ENCODE results near the gene ZNF22.
"Not testable (repeated sequence)": the region's sequence is repeated elsewhere in the genome, so short reads cannot be mapped to it uniquely, and the experiment has no call there.

The ZNF22 gene

GRCh38 chr10:45005284-45005683 is 4.6 kb downstream of the ZNF22 start:
- no peak for DNase-seq (ENCODE audit: low read depth)
- H3K4me3 ChIP-seq (replicated peaks; ENCODE audit: low read depth, low read length): no peak overlapping the region
- no peak for TF ChIP-seq CTCF (IDR thresholded peaks at IDR 0.05; ENCODE audit: low read length, missing control alignments)

GRCh38 chr10:45006276-45007030 is 5.7 kb downstream of the ZNF22 start:
- no peak overlapping the region for H3K4me3 ChIP-seq (replicated peaks; ENCODE audit: low read depth, low read length)
- DNase-seq (ENCODE audit: low read depth): no peak
- TF ChIP-seq CTCF (IDR thresholded peaks at IDR 0.05; ENCODE audit: low read length, missing control alignments): no peak

- H3K4me3 ChIP-seq (replicated peaks; ENCODE audit: low read depth, low read length): no peak overlapping the region
- peak; percentile 94 for DNase-seq (ENCODE audit: low read depth)
- TF ChIP-seq CTCF (IDR thresholded peaks at IDR 0.05; ENCODE audit: low read length, missing control alignments): peak; percentile 82
Observed at GRCh38 chr10:45008524-45009161, 7.9 kb downstream of the ZNF22 start.

- not testable (repeated sequence) for DNase-seq (ENCODE audit: low read depth)
Observed at GRCh38 chr10:45014557-45014956, 13.8 kb downstream of the ZNF22 start.

GRCh38 chr10:45015590-45015989 is 14.9 kb downstream of the ZNF22 start:
- no peak overlapping the region for H3K4me3 ChIP-seq (replicated peaks; ENCODE audit: low read depth, low read length)
- no peak for DNase-seq (ENCODE audit: low read depth)
- TF ChIP-seq CTCF (IDR thresholded peaks at IDR 0.05; ENCODE audit: low read length, missing control alignments): no peak

More at GRCh38 chr10:45014557-45014956, 13.8 kb downstream of the ZNF22 start:
- not testable (repeated sequence) for H3K4me3 ChIP-seq (replicated peaks; ENCODE audit: low read depth, low read length)

- no peak for DNase-seq (ENCODE audit: low read depth)
- no peak for TF ChIP-seq CTCF (IDR thresholded peaks at IDR 0.05; ENCODE audit: low read length, missing control alignments)
- no peak overlapping the region for H3K4me3 ChIP-seq (replicated peaks; ENCODE audit: low read depth, low read length)
Observed at GRCh38 chr10:45023426-45023825, 22.7 kb downstream of the ZNF22 start.

GRCh38 chr10:45034301-45034700 is 33.6 kb downstream of the ZNF22 start:
- DNase-seq (ENCODE audit: low read depth): no peak
- no peak overlapping the region for H3K4me3 ChIP-seq (replicated peaks; ENCODE audit: low read depth, low read length)
- no peak for TF ChIP-seq CTCF (IDR thresholded peaks at IDR 0.05; ENCODE audit: low read length, missing control alignments)
